SK-N-SH treated with all-trans-retinoic acid at 6 μM for 48 hours (cell line): ENCODE results near the gene E2F8.

Experiments
- ARNTL ChIP-seq: fragments of 450-650 bp; formaldehyde crosslinking; IDR thresholded peaks from 2 replicates; pipeline ENCODE4 v1.5.0; 2020; ENCODE audit warnings: low read depth, mild to moderate bottlenecking, moderate library complexity, borderline replicate concordance
- CSDC2 ChIP-seq: fragments of 250-450 bp; sonication (Bioruptor Pico); IDR thresholded peaks from 2 replicates; pipeline ENCODE4 v1.5.0; 2020; ENCODE audit warnings: mild to moderate bottlenecking, moderate library complexity
- PATZ1 ChIP-seq: fragments of 250-450 bp; sonication (Bioruptor Pico); IDR thresholded peaks from 2 replicates; pipeline ENCODE4 v1.8.0; 2020; ENCODE audit warnings: mild to moderate bottlenecking, moderate library complexity, borderline replicate concordance
- PPARA ChIP-seq: fragments of 250-450 bp; sonication (Bioruptor Pico); IDR thresholded peaks from 2 replicates; pipeline ENCODE4 v1.5.0; 2020; ENCODE audit warnings: mild to moderate bottlenecking, borderline replicate concordance
- RARB ChIP-seq: fragments of 250-450 bp; sonication (Bioruptor Pico); IDR thresholded peaks from 2 replicates; pipeline ENCODE4 v1.8.0; 2021; ENCODE audit warnings: mild to moderate bottlenecking, moderate library complexity
- TCF4 ChIP-seq: fragments of 250-450 bp; sonication (Bioruptor Pico); IDR thresholded peaks from 2 replicates; pipeline ENCODE4 v1.8.0; 2021; ENCODE audit warnings: mild to moderate bottlenecking, moderate library complexity, borderline replicate concordance
- ZFP3 ChIP-seq: fragments of 250-450 bp; sonication (Bioruptor Pico); IDR thresholded peaks from 2 replicates; pipeline ENCODE4 v1.5.0; 2020; ENCODE audit warnings: mild to moderate bottlenecking, moderate library complexity

GRCh38 chr11:19201737-19202605 is 38.8 kb downstream of the E2F8 start, which contains the start of gene CSRP3:
- no peak for TF ChIP-seq TCF4 (CRISPR knock-in tag)
- TF ChIP-seq ARNTL (CRISPR knock-in tag), result no peak
- no peak for TF ChIP-seq CSDC2 (CRISPR knock-in tag)
- no peak for TF ChIP-seq ZFP3 (CRISPR knock-in tag)
- TF ChIP-seq PPARA (CRISPR knock-in tag), result no peak
- TF ChIP-seq PATZ1 (CRISPR knock-in tag), result no peak
- TF ChIP-seq RARB (CRISPR knock-in tag), result no peak
